GM21423 (cell line): ENCODE data around the gene ANKRD35.

Experiments used
- ATAC-seq: cut with Tn5 transposase; IDR thresholded peaks from one replicate; pipeline ENCODE4 v1.9.1; 2021; ENCODE audit warnings: mild to moderate bottlenecking, moderate library complexity; ENCODE audit not compliant: unreplicated experiment

The ANKRD35 gene

DNA sequence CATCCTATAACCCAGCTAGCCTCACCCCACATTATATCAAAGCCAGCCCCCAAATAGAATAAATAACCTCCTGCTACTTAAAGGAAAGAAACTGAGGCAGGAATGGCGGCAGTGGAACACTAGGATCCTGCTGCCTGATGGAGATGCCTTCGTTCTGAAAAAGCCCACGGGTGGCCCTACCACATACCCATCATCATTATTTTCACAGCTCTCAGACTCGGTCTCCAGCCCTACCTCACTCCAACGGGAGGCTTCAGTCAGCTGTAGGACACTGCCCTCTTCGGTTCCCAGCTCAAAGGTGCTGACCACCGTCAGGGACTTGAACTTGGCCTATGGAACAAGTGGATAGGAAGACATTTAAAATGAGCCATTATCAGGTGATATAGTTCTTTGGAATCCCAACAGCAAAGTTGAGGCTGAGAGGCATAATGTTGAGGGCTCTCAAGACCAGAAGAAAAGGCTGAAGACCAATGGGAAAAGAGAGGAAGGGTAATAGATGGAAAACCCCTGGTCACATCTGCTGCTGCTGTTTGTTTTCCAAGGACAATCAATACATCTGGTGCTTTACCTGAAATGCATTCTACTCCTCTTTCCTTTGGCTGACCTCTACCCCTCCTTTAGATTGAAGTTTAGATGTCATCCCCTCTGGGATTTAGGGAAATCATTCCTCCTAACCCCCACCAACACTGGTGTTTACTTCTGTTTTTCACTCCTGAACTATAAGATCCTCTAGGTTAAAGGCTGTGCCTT is 7.8 kb upstream of the ANKRD35 start:
- no peak for ATAC-seq

- no peak for ATAC-seq
Observed at GRCh38 chr1:145892486-145893087, 6.9 kb upstream of the ANKRD35 start.

DNA sequence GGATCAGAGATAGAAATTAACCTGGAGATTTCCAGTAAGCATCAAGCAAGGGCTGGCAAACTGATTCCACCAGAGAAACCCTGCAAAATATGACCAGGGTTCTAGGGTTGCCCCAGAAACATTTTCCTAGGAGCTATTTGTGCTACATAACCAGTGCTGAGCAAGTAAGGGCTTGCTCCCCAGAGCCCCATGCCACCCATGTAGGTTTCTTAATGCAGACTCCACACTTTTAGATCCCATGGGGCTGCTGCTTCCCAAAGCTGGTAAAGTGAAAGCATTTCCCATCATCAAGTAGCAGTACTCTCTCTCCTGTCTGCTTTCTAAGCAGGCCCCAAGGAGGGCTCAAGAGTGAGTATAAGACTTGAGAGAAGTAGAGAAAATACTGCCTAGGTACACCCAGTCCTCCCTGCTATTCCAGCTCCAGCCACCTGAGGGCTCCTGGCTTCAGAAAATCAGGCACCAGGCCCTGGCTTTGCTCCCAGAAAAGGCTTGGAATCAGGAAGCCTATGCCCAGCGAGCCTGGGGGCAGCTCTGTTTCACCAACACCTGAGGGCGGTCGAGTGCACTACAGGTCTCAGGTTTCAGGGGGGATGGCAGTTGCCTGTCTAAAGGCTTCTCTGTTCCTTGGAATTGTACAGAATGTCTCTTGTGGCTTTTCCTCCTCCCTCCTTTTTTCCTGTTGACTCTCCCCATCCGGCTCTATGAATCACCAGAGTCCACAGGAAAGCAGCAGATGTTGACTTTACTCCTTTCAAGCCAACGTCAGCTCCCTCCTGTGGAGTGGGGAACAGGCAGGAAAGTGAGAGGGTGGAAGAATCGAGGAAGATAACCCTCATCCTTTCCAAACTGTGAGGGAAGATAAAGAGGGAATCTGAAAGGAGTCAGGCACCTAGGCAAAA is 6.2 kb upstream of the ANKRD35 start:
- ATAC-seq, result no peak

- ATAC-seq, result no peak
Observed at GRCh38 chr1:145891143-145891542, 5.5 kb upstream of the ANKRD35 start.

DNA sequence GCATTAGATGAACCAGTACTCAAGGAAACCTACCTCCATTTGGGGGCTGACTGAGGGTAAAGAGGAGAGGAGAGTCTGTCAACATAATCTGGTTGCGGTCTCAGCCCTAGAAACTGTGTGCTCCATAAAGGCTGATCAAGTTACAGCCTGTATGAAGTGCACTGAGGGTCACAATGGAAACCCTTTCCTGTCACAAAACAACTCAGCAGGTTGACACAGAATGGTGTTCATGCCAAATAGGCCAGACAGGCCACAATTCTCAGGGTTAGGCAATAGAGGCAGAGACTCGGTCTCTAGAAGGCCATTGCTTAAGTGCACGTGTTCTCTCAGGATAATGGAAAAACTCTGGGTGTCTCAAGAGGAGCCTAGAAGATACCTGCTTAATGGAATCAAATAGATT is 4.1 kb upstream of the ANKRD35 start:
- ATAC-seq, result no peak

DNA sequence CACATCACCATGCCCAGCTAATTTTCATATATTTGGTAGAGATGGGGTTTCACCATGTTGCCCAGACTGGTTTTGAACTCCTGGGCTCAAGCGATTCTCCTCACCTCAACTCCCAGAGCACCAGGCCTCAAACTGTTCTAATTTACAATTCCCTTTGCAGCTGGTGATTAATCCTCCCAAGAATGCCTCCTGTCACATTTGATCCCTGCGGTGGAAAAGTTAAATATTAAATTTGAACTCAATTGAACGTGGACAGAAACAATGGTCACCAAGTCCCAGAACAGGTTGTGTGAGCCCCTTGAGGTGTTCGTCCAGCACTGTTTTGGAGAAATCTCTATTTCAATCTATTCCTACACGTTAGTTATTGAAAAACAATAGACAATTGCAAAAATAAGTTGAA is 2.0 kb upstream of the ANKRD35 start:
- ATAC-seq, result no peak

- ATAC-seq, result no peak
Observed at GRCh38 chr1:145886816-145887215, 1.1 kb upstream of the ANKRD35 start.

DNA sequence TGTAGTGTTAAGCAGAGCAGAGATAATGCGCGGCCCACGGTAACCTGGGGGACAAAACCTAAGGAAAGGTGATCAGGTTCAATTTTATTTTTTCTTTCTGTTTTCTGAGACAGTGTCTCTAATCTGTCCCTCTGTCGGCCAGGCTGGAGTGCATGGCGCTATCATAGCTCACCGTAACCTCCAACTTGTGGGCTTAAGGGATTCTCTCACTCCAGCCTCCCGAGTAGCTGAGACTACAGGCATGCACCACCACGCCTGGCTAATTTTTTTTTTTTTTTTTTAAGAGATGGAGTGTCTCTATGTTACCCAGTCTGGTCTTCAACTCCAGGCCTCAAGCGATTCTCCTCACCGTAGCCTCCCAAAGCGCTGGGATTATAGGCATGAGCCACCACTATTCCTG is 724 bp upstream of the ANKRD35 start:
- no peak for ATAC-seq

DNA sequence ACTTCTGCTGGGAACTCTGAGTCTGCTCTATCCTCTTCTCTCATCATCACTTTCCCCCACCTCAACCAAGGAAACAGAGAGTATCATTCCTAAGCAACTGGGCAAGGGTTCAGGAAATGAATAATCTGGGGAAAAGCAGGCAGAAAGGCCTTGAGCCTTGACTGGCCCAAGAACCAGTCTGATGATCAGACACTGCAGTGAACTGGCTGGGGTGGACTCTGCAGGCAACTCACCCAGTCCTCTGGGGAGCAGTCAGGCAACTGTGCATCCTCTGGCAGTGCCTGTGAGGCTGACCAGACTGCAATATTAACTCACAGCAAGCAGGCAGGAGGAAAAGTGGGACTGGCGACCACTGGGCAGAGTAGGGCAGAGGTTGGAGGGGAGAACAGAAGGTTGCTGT is 991 bp downstream of the ANKRD35 start:
- no peak for ATAC-seq

- ATAC-seq, result no peak
Observed at GRCh38 chr1:145879775-145880174, 5.9 kb downstream of the ANKRD35 start.

GRCh38 chr1:145878724-145879123 is 6.9 kb downstream of the ANKRD35 start:
- no peak for ATAC-seq

DNA sequence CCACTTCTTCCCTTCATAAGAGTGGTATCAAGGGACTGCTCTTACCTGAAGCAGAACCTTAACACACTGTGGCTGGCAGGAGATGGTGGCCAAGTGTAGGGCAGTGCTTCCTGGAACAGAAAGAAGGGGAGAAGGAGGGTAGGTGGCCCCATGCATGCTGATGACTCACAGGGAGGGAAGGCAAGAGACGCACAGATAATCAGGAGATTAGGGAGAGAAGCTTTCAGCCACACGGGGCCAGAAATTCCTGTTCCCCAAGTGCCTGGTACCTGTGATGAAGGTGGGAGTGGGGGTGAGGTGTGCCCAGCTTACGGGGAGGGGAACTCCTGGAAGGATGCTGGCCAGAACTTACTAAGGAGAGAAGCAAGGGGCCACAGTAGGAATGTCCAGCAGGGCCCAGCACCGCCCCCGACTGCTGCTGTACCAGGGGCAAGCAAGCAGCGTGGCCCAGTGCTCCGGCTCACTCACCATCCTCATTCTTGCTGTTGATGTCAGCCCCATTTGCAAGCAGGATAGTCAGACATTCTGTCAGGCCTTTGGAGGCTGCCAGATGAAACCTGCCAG is 7.7 kb downstream of the ANKRD35 start:
- no peak for ATAC-seq

- no peak for ATAC-seq
Observed at GRCh38 chr1:145874646-145875045, 11.0 kb downstream of the ANKRD35 start.

GRCh38 chr1:145871994-145872924 is 13.4 kb downstream of the ANKRD35 start:
- no peak for ATAC-seq

- no peak for ATAC-seq
Observed at GRCh38 chr1:145868232-145868631, 17.4 kb downstream of the ANKRD35 start.

DNA sequence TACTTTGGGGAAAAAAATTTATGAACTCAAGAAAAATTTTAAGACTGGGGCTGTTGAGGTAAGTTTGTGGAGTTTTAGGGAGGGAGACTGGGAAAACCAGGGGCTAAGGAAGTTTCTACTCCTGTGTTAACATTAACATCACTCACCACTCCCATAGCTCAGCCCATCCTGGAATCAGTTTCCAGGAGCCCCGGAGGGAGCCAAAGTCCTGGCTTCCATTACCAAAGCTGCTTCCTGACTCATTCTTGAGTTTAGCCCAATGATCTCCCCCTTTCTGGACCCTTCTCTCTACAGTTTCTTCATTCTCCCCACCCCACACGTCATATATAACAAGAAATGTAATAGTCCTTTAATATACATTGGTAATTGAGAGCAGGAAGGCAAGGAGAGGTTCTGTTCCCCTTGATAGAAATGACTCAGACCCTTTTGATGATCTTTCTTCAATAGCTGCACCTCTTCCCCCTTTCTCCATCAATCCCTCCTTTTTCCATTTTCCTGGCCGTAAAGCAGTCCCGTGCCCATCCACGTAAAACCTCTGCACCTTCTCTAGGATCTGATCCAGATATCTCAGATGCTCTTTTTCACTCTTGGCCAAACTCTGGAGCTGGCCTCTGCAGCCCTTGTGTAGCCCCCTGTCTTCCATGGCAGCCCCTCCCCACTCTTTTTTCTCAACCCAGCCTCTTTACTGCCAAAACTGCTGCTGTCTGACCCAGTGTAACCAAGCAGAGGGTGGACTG is 22.2 kb downstream of the ANKRD35 start:
- ATAC-seq, result no peak

GRCh38 chr1:145859491-145860023 is 26.1 kb downstream of the ANKRD35 start:
- peak; percentile 78 for ATAC-seq

DNA sequence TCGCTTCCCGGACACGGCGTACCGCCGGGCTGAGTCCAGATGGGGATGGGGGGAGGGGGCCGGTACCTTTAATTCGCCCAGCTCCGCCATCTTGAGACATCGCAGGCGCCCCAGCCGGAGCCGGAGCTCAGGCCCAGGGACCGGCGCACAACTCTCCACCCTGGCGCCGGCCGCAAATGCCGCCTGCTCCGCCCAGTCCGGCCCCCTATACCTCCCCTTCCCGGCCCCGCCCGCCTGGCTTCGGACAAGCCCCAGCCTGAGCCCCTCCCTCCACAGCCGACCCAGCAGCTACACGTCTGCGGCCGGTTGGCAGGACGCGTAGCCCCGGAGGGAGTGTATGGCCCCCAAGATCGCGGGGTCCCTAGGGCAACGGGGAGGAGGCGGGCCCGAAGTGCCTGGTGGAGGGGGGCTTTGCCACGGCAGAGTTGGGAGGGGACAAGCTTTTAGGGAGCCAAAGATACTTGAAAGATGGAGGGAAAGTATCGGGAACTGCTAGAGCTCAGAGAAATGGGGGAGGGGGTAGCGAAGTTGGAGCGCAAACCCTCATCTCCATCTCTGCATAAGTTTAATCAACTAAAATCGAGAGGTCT is 26.7 kb downstream of the ANKRD35 start, which contains the start of gene PIAS3:
Gene PIAS3, minus strand, starts transcription at position 181 of the 590 bp plus-strand sequence. Its CDS starts 91 bp downstream, at position 90.
- ATAC-seq, result peak; percentile 86
